Nephron progenitor cell (in vitro differentiated cells): Measurements from ENCODE around the gene PWWP2A.
A peak's percentile ranks its signal among the peaks of the same experiment; 100 is the strongest.

Experiments used
- DNase-seq: peaks from one replicate; pipeline ENCODE4 v3.0.0; 2021
- H3K27ac Mint-ChIP-seq: 2 replicates; pipeline ENCODE4 v1.8.0; 2021; ENCODE audit warnings: mild to moderate bottlenecking, moderate library complexity, mixed read lengths
- H3K27me3 Mint-ChIP-seq: 2 replicates; pipeline ENCODE4 v1.8.0; 2021; ENCODE audit warnings: mild to moderate bottlenecking, low read depth, mixed read lengths; ENCODE audit not compliant: poor library complexity
- H3K36me3 Mint-ChIP-seq: 2 replicates; pipeline ENCODE4 v1.8.0; 2021; ENCODE audit warnings: low read depth, mixed read lengths
- H3K4me1 Mint-ChIP-seq: 2 replicates; pipeline ENCODE4 v1.8.0; 2021; ENCODE audit warnings: mixed read lengths
- H3K4me3 Mint-ChIP-seq: 2 replicates; pipeline ENCODE4 v1.8.0; 2021; ENCODE audit warnings: mild to moderate bottlenecking, moderate library complexity, mixed read lengths
- H3K9me3 Mint-ChIP-seq: 2 replicates; pipeline ENCODE4 v1.8.0; 2021; ENCODE audit warnings: mild to moderate bottlenecking, moderate library complexity, mixed read lengths
- CTCF ChIP-seq: fragments of 200-600 bp; sonication (generic); IDR thresholded peaks from 2 replicates; pipeline ENCODE4 v1.5.0; 2021; ENCODE audit warnings: antibody characterized with exemption

PWWP2A gene

GRCh38 chr5:160133071-160133917 lies 14.0 kb upstream of the PWWP2A start:
- Mint-ChIP-seq H3K9me3 (no peaks in the 10 kb centered on the region), H3K27me3 (no peaks in the 10 kb centered on the region), H3K4me1 (peaks cover 16% of the 10 kb centered on the region), H3K27ac (peak overlapping the region; percentile 42), H3K4me3 (no peak overlapping the region), H3K36me3 (no peaks in the 10 kb centered on the region)
- no peak for TF ChIP-seq CTCF
- peak; percentile 34 for DNase-seq

GRCh38 chr5:160129841-160130240 lies 10.6 kb upstream of the PWWP2A start:
- TF ChIP-seq CTCF, result no peak
- Mint-ChIP-seq H3K36me3 (no peaks in the 10 kb centered on the region), H3K9me3 (peaks cover 3% of the 10 kb centered on the region), H3K27me3 (peaks cover 3% of the 10 kb centered on the region), H3K4me3 (no peak overlapping the region), H3K27ac (no peak overlapping the region), H3K4me1 (peaks cover 21% of the 10 kb centered on the region)
- no peak for DNase-seq

GRCh38 chr5:160128632-160129031 lies 9.4 kb upstream of the PWWP2A start:
- no peak overlapping the region for H3K4me3 Mint-ChIP-seq
- no peaks in the 10 kb centered on the region for H3K36me3 Mint-ChIP-seq
- peaks cover 16% of the 10 kb centered on the region for H3K4me1 Mint-ChIP-seq
- H3K27ac Mint-ChIP-seq, result no peak overlapping the region
- H3K27me3 Mint-ChIP-seq, result peaks cover 3% of the 10 kb centered on the region
- no peak for DNase-seq
- TF ChIP-seq CTCF, result no peak
- H3K9me3 Mint-ChIP-seq, result peaks cover 3% of the 10 kb centered on the region

GRCh38 chr5:160119905-160120266 lies 636 bp upstream of the PWWP2A start:
- Mint-ChIP-seq H3K4me1 (peaks cover 14% of the 10 kb centered on the region), H3K36me3 (peaks cover 19% of the 10 kb centered on the region), H3K4me3 (peak overlapping the region; percentile 96), H3K9me3 (no peaks in the 10 kb centered on the region), H3K27me3 (peaks cover 15% of the 10 kb centered on the region), H3K27ac (no peak overlapping the region)
- no peak for DNase-seq
- peak; percentile 28 for TF ChIP-seq CTCF

GRCh38 chr5:160118349-160119141 lies 705 bp downstream of the PWWP2A start:
- TF ChIP-seq CTCF, result no peak
- DNase-seq, result no peak
- H3K27me3 Mint-ChIP-seq, result peaks cover 15% of the 10 kb centered on the region

More at GRCh38 chr5:160118349-160119141, 705 bp downstream of the PWWP2A start:
- peak overlapping the region; percentile 74 for H3K27ac Mint-ChIP-seq
- H3K36me3 Mint-ChIP-seq, result peaks cover 33% of the 10 kb centered on the region
- peak overlapping the region; percentile 96 for H3K4me3 Mint-ChIP-seq
- peaks cover 1% of the 10 kb centered on the region for H3K9me3 Mint-ChIP-seq
- peaks cover 14% of the 10 kb centered on the region for H3K4me1 Mint-ChIP-seq
